HG03432 (cell line): ENCODE measurements around the gene NFKBIB.
A peak's percentile ranks its signal among the peaks of the same experiment; 100 is the strongest.
"Not testable (repeated sequence)": the region's sequence is repeated elsewhere in the genome, so short reads cannot be mapped to it uniquely, and the experiment has no call there.

Source experiments
- ATAC-seq: cut with Tn5 transposase; IDR thresholded peaks from one replicate; pipeline ENCODE4 v1.9.1; 2021; ENCODE audit warnings: mild to moderate bottlenecking, moderate library complexity; ENCODE audit not compliant: unreplicated experiment

The NFKBIB gene, protein sequence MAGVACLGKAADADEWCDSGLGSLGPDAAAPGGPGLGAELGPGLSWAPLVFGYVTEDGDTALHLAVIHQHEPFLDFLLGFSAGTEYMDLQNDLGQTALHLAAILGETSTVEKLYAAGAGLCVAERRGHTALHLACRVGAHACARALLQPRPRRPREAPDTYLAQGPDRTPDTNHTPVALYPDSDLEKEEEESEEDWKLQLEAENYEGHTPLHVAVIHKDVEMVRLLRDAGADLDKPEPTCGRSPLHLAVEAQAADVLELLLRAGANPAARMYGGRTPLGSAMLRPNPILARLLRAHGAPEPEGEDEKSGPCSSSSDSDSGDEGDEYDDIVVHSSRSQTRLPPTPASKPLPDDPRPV

GRCh38 chr19:38899447-38900201, at the start of gene NFKBIB, which contains the start of gene SIRT2:
Gene NFKBIB, plus strand, starts transcription at chr19:38899969. Its CDS starts 64 bp downstream, at chr19:38900033.
Gene SIRT2, minus strand, starts transcription at chr19:38899618. Its CDS starts 97 bp downstream, at chr19:38899521.
- peak; percentile 88 for ATAC-seq

GRCh38 chr19:38850436-38850975, 49.3 kb upstream of the NFKBIB start:
- ATAC-seq: peak; percentile 66

GRCh38 chr19:38850976-38851621, 48.7 kb upstream of the NFKBIB start:
- no peak for ATAC-seq

GRCh38 chr19:38851622-38852230, 48.0 kb upstream of the NFKBIB start:
- peak; percentile 29 for ATAC-seq

GRCh38 chr19:38852231-38853044, 47.3 kb upstream of the NFKBIB start:
- no peak for ATAC-seq

- ATAC-seq: no peak
These were observed 46.6 kb upstream of the NFKBIB start for GRCh38 chr19:38853214-38853613.

DNA sequence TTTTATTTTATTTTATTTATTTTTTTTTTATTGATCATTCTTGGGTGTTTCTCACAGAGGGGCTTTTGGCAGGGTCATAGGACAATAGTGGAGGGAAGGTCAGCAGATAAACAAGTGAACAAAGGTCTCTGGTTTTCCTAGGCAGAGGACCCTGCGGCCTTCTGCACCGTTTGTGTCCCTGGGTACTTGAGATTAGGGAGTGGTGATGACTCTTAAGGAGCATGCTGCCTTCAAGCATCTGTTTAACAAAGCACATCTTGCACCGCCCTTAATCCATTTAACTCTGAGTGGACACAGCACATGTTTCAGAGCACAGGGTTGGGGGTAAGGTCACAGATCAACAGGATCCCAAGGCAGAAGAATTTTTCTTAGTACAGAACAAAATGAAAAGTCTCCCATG, 44.8 kb upstream of the NFKBIB start:
- not testable (repeated sequence) for ATAC-seq

DNA sequence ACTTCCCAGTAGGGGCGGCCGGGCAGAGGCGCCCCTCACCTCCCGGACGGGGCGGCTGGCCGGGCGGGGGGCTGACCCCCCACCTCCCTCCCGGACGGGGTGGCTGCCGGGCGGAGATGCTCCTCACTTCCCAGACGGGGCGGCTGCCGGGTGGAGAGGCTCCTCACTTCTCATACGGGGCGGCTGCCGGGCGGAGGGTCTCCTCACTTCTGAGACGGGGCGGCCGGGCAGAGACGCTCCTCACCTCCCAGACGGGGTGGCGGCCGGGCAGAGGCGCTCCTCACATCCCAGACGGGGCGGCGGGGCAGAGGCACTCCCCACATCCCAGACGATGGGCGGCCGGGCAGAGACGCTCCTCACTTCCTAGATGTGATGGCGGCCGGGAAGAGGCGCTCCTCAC, 44.0 kb upstream of the NFKBIB start:
- not testable (repeated sequence) for ATAC-seq

DNA sequence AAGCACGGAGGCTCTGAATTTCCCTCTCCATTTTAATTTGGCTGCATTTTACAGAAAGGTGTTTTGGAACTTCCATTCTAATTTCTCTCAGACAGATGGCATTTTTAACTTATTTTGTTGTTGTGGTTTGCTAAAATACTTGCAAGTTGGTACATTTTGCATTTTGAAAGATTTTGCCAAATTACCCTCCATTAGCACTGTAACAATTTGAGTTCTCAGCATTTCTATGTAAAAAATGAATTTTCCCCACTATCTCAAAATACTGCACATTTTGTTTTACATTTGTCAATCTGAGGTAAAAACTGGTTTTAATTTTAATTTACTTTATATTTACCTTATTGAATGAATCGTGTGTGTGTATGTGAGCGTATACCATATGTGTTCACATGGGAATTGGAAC, 43.0 kb upstream of the NFKBIB start:
- ATAC-seq: no peak

DNA sequence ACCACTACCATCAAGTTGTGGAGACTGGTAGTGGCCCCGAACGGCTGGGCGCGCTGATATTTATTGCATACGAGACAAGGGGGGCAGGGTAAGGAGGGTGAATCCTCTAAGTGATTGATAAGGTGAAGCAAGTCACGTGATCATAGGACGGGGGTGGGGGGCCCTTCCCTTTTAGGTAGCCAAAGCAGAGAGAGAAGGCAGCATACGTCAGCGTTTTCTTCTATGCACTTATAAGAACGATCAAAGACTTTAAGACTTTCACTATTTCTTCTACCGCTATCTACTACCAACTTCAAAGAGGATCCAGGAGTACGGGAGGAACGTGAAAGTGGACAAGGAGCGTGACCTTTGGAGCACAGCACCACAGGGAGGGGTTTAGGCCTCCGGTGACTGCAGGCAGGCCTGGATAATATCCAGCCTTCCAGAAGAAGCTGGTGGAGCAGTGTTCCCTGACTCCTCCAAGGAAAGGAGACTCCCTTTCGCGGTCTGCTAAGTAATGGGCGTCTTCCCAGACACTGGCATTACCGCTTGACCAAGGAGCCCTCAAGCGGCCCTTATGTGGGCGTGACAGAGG, 40.1 kb upstream of the NFKBIB start:
- ATAC-seq: not testable (repeated sequence)

GRCh38 chr19:38861368-38861767, 38.4 kb upstream of the NFKBIB start:
- ATAC-seq: no peak

GRCh38 chr19:38862321-38863059, 37.3 kb upstream of the NFKBIB start:
- ATAC-seq: no peak

- ATAC-seq: no peak
These were observed 32.5 kb upstream of the NFKBIB start for GRCh38 chr19:38867171-38867780.

GRCh38 chr19:38868551-38868950, 31.2 kb upstream of the NFKBIB start:
- ATAC-seq: no peak

- ATAC-seq: no peak
These were observed 30.5 kb upstream of the NFKBIB start for GRCh38 chr19:38869160-38869835.

DNA sequence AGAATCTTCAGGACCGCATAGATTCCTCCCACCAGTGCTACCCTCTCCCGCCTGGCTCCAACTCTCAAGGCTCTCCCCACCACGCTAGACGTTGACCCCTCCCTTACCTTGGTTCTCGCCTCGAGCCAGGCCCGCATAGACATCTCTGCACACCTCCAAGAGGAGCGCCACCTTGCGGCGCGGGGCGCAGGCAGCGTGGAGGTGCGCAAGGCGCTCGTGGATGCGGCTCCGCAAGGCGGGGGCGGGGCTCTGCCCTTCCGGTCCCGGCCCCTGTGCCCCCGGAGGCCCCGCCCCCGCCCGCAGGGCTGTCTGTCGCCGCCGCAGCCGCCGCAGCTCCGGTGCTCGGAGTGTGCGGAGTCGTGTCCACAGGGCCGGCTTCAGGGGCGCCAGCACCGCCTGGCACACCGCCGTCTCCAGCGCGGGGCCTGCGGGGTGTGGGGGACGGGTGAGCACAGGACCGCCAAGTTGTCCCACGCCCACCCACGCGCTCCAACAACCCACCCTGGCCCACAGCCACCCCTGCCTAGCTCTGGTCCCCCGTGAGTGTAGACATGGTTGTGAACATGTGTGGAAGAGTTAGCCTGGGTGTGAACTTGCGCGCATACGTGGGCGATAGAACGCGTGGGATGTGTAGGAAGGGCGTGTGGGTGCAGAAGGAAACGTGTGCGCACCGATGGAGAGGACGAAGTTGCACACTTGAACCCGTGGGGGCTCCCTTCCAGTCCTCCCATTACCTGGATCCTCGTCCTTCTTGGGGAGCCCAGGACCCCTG, 29.7 kb upstream of the NFKBIB start:
- ATAC-seq: peak; percentile 87

DNA sequence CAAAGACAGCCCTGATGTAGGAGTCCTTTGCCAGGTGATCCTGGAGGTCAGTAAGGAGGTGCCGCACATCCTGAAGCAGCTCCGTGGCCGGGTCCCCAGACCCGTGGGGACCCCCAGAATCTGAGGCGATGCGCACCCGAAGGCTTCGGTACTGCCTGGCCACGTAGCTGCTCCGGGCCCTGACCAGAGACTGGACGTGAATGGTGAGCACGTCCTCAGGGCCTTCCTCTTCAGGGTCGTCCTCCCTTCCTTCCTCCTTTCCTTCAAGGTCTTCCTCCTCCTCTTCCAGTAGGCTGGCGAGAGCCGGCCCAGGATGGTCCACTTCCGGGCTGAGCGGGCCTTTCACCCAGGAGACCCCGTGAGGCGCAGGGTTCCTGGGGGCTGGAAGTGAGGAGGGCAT, 29.2 kb upstream of the NFKBIB start:
- ATAC-seq: no peak
